ENCODE results near the gene TSFM.
"Not testable (repeated sequence)": the region's sequence is repeated elsewhere in the genome, so short reads cannot be mapped to it uniquely, and the experiment has no call there.

Gene TSFM

GRCh38 chr12:57763881-57764661, 18.5 kb upstream of the TSFM start:
- DNase-seq (ENCODE audit: low read depth) = no peak

DNA sequence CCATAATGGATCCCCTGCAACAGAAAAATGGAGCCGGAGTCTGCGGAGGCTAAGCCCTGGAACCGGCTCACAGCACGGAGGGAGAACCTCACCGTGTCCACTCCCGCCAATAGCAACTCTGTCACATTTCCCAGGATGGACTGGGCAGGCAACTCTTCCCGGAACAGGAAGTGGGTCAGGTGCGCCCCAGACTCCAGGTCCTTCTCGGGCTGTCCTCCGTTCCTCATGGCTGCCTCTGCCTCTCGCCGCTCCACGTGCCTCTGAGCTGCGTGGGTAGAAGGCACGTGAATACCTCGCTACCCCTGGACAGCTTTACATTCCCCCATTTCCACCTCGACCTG, 18.0 kb upstream of the TSFM start:
- no peak for DNase-seq (ENCODE audit: low read depth)

- DNase-seq (ENCODE audit: low read depth) = peak; percentile 88
These were observed 17.4 kb upstream of the TSFM start for GRCh38 chr12:57765003-57765697.

- peak; percentile 54 for DNase-seq (ENCODE audit: low read depth)
These were observed 16.7 kb upstream of the TSFM start for GRCh38 chr12:57765698-57766463.

DNA sequence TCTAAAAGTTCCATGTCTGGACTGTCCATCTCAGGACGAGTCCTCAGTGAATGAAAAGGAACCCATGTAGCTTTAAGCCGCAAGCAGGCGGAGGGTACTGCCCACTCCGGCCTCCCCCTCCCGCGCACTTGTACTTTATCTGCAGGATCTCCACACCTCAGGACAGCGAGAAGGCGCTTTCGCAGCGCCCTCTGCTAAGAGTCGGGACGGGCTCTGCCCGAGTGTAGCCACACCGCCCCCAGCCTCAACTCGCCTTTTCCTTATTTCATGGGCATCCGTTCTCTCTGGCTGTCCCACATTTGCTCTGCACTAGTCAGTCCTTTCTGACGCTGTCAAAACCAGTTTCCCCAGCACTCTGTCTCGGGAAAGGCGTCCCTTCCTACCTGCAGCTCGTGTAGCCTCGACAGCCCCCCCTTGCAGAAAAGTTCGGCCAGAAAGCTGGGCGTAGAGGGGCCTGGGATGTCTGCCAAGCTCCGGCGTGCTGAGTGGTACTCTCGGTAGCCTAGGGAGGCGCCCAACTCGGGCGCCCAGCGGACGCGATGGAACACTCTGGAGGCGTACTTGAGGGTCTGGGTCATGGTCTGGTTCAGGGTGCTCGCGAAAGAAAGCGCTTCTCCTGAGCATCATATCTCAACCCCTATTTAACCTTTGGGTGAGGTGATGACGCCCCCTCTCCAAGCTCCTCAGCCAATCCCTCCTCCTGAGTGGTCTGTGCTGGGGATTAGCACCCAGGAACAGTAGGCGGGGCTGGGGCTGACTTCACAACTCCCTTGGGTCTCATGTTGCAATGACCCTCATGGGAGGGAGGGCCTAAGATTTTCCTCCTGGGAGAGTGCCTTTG, 15.9 kb upstream of the TSFM start, which contains the start of gene CYP27B1:
CYP27B1 (minus strand) TSS at position 615 of the 841 bp plus-strand sequence; CDS start at position 578, 37 bp downstream.
- peak; percentile 84 for DNase-seq (ENCODE audit: low read depth)

GRCh38 chr12:57767305-57767698, 15.3 kb upstream of the TSFM start:
- DNase-seq (ENCODE audit: low read depth) = no peak

GRCh38 chr12:57767876-57768275, 14.7 kb upstream of the TSFM start:
- DNase-seq (ENCODE audit: low read depth) = no peak

DNA sequence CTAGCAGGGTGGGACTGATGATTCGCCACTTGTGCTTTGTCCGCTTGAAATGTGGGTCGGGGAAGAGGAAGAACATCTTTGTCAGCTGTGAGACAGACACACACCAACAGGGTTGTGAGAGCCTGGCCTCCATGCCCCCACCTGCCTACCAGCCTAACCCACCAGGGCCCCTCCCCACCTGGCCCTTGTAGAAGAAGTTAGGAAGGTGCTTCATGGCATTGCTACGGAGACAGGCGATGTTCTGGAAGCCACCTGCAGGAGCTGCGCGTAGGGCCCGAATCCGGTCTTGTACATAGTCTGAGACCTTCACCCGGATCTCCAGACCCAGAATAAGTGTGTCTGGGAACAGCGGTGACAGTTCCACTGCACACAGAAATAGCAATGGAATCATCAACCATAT, 13.0 kb upstream of the TSFM start:
- DNase-seq (ENCODE audit: low read depth) = no peak

- DNase-seq (ENCODE audit: low read depth) = no peak
These were observed 11.9 kb upstream of the TSFM start for GRCh38 chr12:57770734-57771133.

DNA sequence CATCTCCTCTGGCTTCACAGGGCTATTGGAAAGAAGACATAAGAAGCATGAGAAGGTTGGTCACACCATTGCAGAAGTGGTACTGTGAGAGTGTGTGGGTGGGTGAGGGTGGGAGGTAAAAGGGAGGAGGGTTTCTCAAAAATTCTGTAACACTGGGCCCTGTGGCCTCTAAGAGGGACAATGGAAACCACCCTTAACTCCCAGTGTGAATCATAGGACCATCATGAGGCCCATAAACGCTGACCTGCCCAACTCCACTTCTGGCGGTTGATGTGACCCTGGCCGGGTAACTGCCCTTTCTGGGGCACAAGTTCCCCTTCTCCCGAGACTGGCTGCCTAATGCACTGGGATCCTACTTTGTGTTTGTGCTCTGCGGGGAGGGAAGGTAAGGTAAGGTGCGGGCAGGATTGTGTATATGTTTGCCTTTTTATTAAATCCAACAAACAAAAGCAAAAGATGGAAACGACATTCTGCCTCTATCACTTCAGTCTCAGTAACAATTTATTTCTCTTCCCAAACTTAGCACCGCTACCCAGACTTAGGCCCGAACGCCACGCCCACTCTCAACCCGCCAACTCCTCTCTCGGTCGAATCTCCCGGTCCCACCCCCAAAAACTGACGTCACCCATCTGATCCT, 11.2 kb upstream of the TSFM start:
- DNase-seq (ENCODE audit: low read depth) = peak; percentile 95

DNA sequence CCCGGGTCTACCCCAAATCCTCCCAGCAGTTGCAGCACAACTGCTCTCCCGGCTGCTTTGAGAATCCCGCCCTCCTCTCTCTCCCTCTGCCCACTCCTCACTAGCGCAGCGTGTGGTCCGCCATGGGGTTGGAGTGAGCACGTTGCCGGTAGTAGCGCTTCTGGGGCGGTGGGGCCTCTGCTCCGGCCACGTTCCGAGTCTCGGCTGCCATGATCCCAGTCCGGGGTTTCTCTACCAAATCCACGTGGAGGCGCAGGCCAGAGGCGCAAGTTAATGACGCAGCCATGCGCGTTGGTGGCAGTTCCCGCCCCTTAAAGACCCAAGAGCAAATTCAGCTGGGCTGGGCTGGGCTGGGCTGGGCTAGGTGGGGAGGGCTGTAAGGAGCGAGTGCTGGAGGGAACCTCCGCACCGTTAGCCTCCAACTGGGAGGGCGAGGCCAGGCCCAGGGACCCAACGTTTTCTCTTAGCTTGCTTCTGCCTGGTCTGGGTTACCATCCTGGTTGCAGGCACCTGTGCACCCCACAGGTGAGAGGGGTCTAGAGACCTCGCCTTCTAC, 10.6 kb upstream of the TSFM start, which contains the start of gene METTL1:
METTL1 (minus strand) TSS at position 233 of the 556 bp plus-strand sequence; CDS start at position 211, 22 bp downstream.
- DNase-seq (ENCODE audit: low read depth) = peak; percentile 98

- peak; percentile 78 for DNase-seq (ENCODE audit: low read depth)
These were observed 9.9 kb upstream of the TSFM start, which contains the start of gene EEF1AKMT3 for GRCh38 chr12:57772429-57773322. EEF1AKMT3 (plus strand) TSS chr12:57772614; CDS start chr12:57772725, 111 bp downstream.

DNA sequence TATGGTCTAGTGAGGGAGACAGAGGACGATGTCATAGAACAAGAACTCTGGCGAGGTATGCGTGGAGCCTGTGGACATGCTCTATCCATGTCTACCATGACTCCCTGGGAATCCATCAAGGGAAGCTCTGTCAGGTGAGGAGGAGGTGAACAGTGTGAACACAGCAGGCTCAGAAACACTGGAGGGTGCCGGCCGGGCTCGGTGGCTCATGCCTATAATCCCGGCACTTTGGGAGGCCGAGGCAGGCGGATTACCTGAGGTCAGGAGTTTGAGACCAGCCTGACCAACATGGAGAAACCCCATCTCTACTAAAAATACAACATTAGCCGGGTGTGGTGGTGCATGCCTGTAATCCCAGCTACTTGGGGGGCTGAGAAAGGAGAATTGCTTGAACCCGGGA, 8.0 kb upstream of the TSFM start:
- DNase-seq (ENCODE audit: low read depth) = not testable (repeated sequence)

DNA sequence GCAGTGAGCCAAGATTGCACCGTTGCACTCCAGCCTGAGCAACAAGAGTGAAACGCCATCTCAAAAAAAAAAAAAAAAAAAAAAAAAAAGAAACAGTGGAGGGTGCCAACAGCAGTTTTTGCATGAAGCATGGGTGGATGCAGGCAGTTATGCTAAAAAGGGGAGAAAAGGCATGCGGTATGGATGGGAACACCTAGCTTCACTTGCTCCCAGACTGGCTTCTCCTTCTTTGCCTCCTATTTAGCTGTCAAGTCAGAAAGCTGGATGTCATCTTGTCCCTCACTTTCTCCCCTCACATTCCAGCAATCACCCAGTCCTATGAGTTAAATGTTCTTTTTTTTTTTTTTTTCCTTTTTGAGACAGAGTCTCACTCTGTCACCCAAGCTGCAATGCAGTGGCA, 7.5 kb upstream of the TSFM start:
- DNase-seq (ENCODE audit: low read depth) = no peak

GRCh38 chr12:57775563-57776246, 6.9 kb upstream of the TSFM start:
- DNase-seq (ENCODE audit: low read depth) = no peak

- DNase-seq (ENCODE audit: low read depth) = no peak
These were observed 6.4 kb upstream of the TSFM start for GRCh38 chr12:57776247-57776587.

DNA sequence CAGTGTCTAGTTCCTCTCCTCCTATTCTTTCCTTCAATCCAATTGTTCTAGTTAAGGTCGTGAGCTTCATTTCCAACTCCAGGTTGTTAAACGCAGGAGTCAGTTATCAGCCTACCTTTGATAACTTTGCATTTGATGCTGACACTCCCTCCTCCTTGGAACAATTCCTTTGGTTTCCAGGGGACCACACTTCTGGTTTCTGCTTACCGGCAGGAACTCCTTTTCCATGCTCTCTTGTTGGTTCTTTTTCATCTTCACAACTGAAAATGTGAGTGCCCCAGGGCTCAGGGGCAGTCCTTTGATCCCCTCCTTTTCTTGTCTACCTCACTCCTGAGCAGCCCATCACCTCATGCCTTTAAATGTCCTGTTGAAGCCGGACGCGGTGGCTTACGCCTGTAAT, 5.2 kb upstream of the TSFM start:
- DNase-seq (ENCODE audit: low read depth) = no peak

DNA sequence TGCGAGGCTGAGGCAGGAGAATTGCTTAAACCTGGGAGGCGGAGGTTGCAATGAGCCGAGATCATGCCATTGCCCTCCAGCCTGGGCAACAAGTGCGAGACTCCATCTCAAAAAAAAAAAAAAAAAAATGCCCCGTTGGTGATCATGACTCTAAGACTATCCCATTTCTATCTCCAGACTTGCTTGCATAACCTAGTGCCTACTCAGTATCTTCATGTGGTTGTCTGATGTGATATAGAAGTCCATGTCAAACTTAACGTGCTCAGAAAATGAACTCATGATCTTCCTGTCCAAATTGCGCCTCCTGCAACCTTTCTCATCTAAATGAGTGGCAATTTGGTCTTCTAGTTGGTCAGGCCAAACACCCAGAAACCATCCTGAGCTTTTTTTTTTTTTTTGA, 4.7 kb upstream of the TSFM start:
- DNase-seq (ENCODE audit: low read depth) = no peak

DNA sequence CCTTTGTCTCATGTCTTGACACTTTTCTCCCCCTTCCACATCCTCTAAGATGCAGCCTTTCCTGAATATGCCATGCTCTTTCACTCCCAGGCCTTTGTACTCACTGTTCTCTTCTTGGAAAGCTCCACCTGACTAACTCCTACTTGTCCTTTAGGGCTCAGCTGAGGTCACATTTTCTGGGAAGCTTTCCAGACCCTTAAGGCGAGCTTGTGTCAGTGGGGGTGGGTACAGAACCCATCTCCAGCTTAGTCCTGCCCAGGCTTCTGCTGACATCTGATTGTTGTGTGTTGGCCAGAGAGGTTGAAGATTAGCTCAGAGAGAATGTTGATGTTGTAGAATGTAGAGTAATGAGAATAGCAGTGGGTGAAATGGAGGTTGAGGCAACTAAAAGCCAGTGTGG, 2.9 kb upstream of the TSFM start:
- DNase-seq (ENCODE audit: low read depth) = no peak

Data from ELR (cell line).